IMR-90 (cell line): ENCODE measurements around the gene SPATA25. TPM values are rescaled to one million over a fixed set of nuclear protein-coding genes. Genes with fewer than 3 reads are reported as not detected.
A peak's percentile ranks its signal among the peaks of the same experiment; 100 is the strongest.

ENCODE experiments used
- ATAC-seq: fragments of 200-7000 bp; cut with Tn5 transposase; 2 replicates; pipeline ENCODE4 v1.9.1; 2020; ENCODE audit warnings: low read depth, mild to moderate bottlenecking, moderate library complexity
- BruUV-seq: library from RNA; stranded (reverse); fragments of 400-500 nt; replicated peaks from 2 replicates; lab custom pipeline; 2021; lab: Mats Ljungman, UMichigan
- CTCF ChIA-PET: fragments of 300-600 bp; formaldehyde crosslinking; extraction: SDS; loops from one replicate; lab custom pipeline; 2021; ENCODE audit warnings: antibody characterized with exemption; lab: Yijun Ruan, JAX
- POLR2A ChIA-PET: fragments of 300-600 bp; sonication (Branson Sonifier 250); formaldehyde crosslinking; loops from one replicate; lab custom pipeline; 2022; ENCODE audit warnings: antibody characterized with exemption; ENCODE audit not compliant: unreplicated experiment; lab: Charles Lee
- DNase-seq: peaks from one replicate; pipeline ENCODE4 v3.0.0; 2013
- H2AFZ ChIP-seq: replicated peaks from 2 replicates; pipeline ENCODE3; 2013; ENCODE audit warnings: low read length, mild to moderate bottlenecking; ENCODE audit not compliant: poor library complexity
- H2AK5ac ChIP-seq: 2 replicates; pipeline ENCODE4 v1.6.1; 2013; ENCODE audit warnings: low read depth, low read length, inconsistent platforms
- H2AK9ac ChIP-seq: replicated peaks from 2 replicates; pipeline ENCODE3; 2013; ENCODE audit warnings: mild to moderate bottlenecking, low read depth, low read length, moderate library complexity; ENCODE audit not compliant: poor library complexity
- H2BK120ac ChIP-seq: 2 replicates; pipeline ENCODE4 v1.6.1; 2013; ENCODE audit warnings: low read depth, low read length, inconsistent platforms
- H2BK15ac ChIP-seq: 3 replicates; pipeline ENCODE4 v1.6.1; 2013; ENCODE audit warnings: low read depth, low read length, inconsistent platforms
- H2BK20ac ChIP-seq: 2 replicates; pipeline ENCODE4 v1.6.1; 2013; ENCODE audit warnings: low read depth, mild to moderate bottlenecking, inconsistent platforms, low read length, moderate library complexity
- H2BK5ac ChIP-seq: 2 replicates; pipeline ENCODE4 v1.6.1; 2013; ENCODE audit warnings: mild to moderate bottlenecking, low read depth, low read length, inconsistent platforms; ENCODE audit not compliant: poor library complexity, severe bottlenecking
- H3K14ac ChIP-seq: replicated peaks from 2 replicates; pipeline ENCODE4 v1.6.1; 2013; ENCODE audit warnings: low read depth, low read length, inconsistent platforms
- H3K18ac ChIP-seq: 2 replicates; pipeline ENCODE4 v1.6.1; 2013; ENCODE audit warnings: low read depth, low read length, control low read depth
- H3K23ac ChIP-seq: 2 replicates; pipeline ENCODE4 v1.6.1; 2013; ENCODE audit warnings: low read depth, low read length, inconsistent platforms
- H3K27ac ChIP-seq: 2 replicates; pipeline ENCODE4 v1.5.1; 2013; ENCODE audit warnings: mild to moderate bottlenecking, control low read depth, low read length; ENCODE audit not compliant: insufficient read depth
- H3K27me3 ChIP-seq: 2 replicates; pipeline ENCODE4 v1.6.1; 2013; ENCODE audit warnings: low read length; ENCODE audit not compliant: control insufficient read depth, insufficient read depth
- H3K36me3 ChIP-seq: 2 replicates; pipeline ENCODE4 v1.6.1; 2013; ENCODE audit warnings: low read length, mixed read lengths; ENCODE audit not compliant: control insufficient read depth, insufficient read depth
- H3K4ac ChIP-seq: 2 replicates; pipeline ENCODE4 v1.6.1; 2013; ENCODE audit warnings: low read depth, low read length, inconsistent platforms
- H3K4me1 ChIP-seq: 2 replicates; pipeline ENCODE4 v1.6.1; 2013; ENCODE audit warnings: low read length, mixed read lengths; ENCODE audit not compliant: control insufficient read depth, insufficient read depth
- H3K4me2 ChIP-seq: 2 replicates; pipeline ENCODE4 v1.6.1; 2013; ENCODE audit warnings: low read depth, mild to moderate bottlenecking, control low read depth, low read length, moderate library complexity
- H3K4me3 ChIP-seq: 2 replicates; pipeline ENCODE4 v1.5.1; 2013; ENCODE audit warnings: low read depth, mild to moderate bottlenecking, control low read depth, low read length, moderate library complexity; ENCODE audit not compliant: insufficient read depth
- H3K56ac ChIP-seq: 2 replicates; pipeline ENCODE4 v1.6.1; 2013; ENCODE audit warnings: low read length, inconsistent platforms; ENCODE audit not compliant: insufficient read depth; ENCODE audit errors: extremely low read depth
- H3K79me1 ChIP-seq, 2 experiments: 2 replicates each; pipeline ENCODE4 v1.6.1; 2013; ENCODE audit warnings: low read length in 2 of 2, inconsistent platforms in 1 of 2, low read depth in 1 of 2
- H3K9ac ChIP-seq: 2 replicates; pipeline ENCODE4 v1.6.1; 2013; ENCODE audit warnings: low read depth, low read length, control low read depth
- H3K9me1 ChIP-seq: 2 replicates; pipeline ENCODE4 v1.6.1; 2013; ENCODE audit warnings: low read length, inconsistent platforms; ENCODE audit not compliant: insufficient read depth
- H3K9me3 ChIP-seq: 2 replicates; pipeline ENCODE4 v1.6.1; 2013; ENCODE audit warnings: low read length; ENCODE audit not compliant: control insufficient read depth, insufficient read depth
- H4K20me1 ChIP-seq: 2 replicates; pipeline ENCODE4 v1.6.1; 2013; ENCODE audit warnings: low read length, inconsistent platforms; ENCODE audit not compliant: insufficient read depth
- H4K5ac ChIP-seq: 2 replicates; pipeline ENCODE4 v1.6.1; 2013; ENCODE audit warnings: mild to moderate bottlenecking, low read depth, low read length, control low read depth
- H4K8ac ChIP-seq, 2 experiments: 2 replicates each; pipeline ENCODE4 v1.6.1; 2013; ENCODE audit warnings: low read depth in 2 of 2, low read length in 2 of 2, control low read depth in 1 of 2, inconsistent platforms in 1 of 2
- H4K91ac ChIP-seq: 2 replicates; pipeline ENCODE4 v1.6.1; 2013; ENCODE audit warnings: low read depth, low read length, inconsistent platforms; ENCODE audit not compliant: insufficient read depth
- BHLHE40 ChIP-seq: fragments of 150-350 bp; IDR thresholded peaks from 2 replicates; pipeline ENCODE4 v1.6.1; 2016; ENCODE audit warnings: mild to moderate bottlenecking, low read depth, low read length
- CHD1 ChIP-seq: IDR thresholded peaks from 2 replicates; pipeline ENCODE4 v1.6.1; 2012; ENCODE audit warnings: low read depth, low read length, improper control_type of control experiment
- ELK1 ChIP-seq: fragments of 150-350 bp; IDR thresholded peaks from 2 replicates; pipeline ENCODE4 v1.6.1; 2016; ENCODE audit warnings: low read depth, mild to moderate bottlenecking, low read length, moderate library complexity, borderline replicate concordance
- FOS ChIP-seq: fragments of 150-350 bp; IDR thresholded peaks from 2 replicates; pipeline ENCODE4 v1.6.1; 2016; ENCODE audit warnings: low read depth, low read length
- MAFK ChIP-seq: IDR thresholded peaks from 2 replicates; pipeline ENCODE4 v1.6.1; 2012; ENCODE audit warnings: low read depth, low read length, improper control_type of control experiment
- MAZ ChIP-seq: IDR thresholded peaks from 2 replicates; pipeline ENCODE4 v1.6.1; 2012; ENCODE audit warnings: low read depth, mild to moderate bottlenecking, low read length, improper control_type of control experiment, moderate library complexity, borderline replicate concordance
- MXI1 ChIP-seq: IDR thresholded peaks from 2 replicates; pipeline ENCODE4 v1.6.1; 2012; ENCODE audit warnings: low read depth, mild to moderate bottlenecking, low read length, moderate library complexity, borderline replicate concordance
- NFE2L2 ChIP-seq: fragments of 150-350 bp; IDR thresholded peaks from 2 replicates; pipeline ENCODE4 v1.6.1; 2016; ENCODE audit warnings: low read depth, mild to moderate bottlenecking, low read length
- POLR2A ChIP-seq: IDR thresholded peaks from 2 replicates; pipeline ENCODE4 v1.6.1; 2012; ENCODE audit warnings: mild to moderate bottlenecking, low read depth, low read length
- RAD21 ChIP-seq: IDR thresholded peaks from 2 replicates; pipeline ENCODE4 v1.6.1; 2012; ENCODE audit warnings: low read length, improper control_type of control experiment
- RCOR1 ChIP-seq: IDR thresholded peaks from 2 replicates; pipeline ENCODE4 v1.6.1; 2012; ENCODE audit warnings: mild to moderate bottlenecking, low read length, improper control_type of control experiment; ENCODE audit not compliant: insufficient replicate concordance
- RFX5 ChIP-seq: IDR thresholded peaks from 2 replicates; pipeline ENCODE4 v1.8.0; 2012; ENCODE audit warnings: low read depth, mild to moderate bottlenecking, low read length, moderate library complexity
- SMC3 ChIP-seq: fragments of 150-350 bp; IDR thresholded peaks from 2 replicates; pipeline ENCODE4 v1.6.1; 2016; ENCODE audit warnings: low read depth, mild to moderate bottlenecking, antibody characterized with exemption, low read length, moderate library complexity
- USF2 ChIP-seq: fragments of 150-350 bp; IDR thresholded peaks from 2 replicates; pipeline ENCODE4 v1.6.1; 2017; ENCODE audit warnings: mild to moderate bottlenecking, antibody characterized with exemption, low read length, low read depth
- WGBS, 2 experiments: methylation state at CpG; one replicate each; pipeline versions ENCODE4 v1.1.5 to v1.1.7; 2013; ENCODE audit warnings: missing lambda C conversion rate in 2 of 2; ENCODE audit not compliant: insufficient read length in 1 of 2; ENCODE audit errors: extremely low coverage in 2 of 2; 5-methylcytosine and 5-hydroxymethylcytosine counted together
- dilution Hi-C: fragments of 300-500 bp; cut with HindIII; formaldehyde crosslinking; loops from one replicate; pipeline ENCODE4 v1.14.3; 2018; ENCODE audit warnings: low sequenced_read_pairs; ENCODE audit not compliant: unreplicated experiment
- in situ Hi-C: fragments of 300-500 bp; cut with MboI; formaldehyde crosslinking; loops from 3 replicates; pipeline ENCODE4 v1.14.3; 2019; ENCODE audit warnings: low sequenced_read_pairs, inconsistent platforms, mixed read lengths
- intact Hi-C: fragments of 100-400 bp; cut with micrococcal nuclease; formaldehyde crosslinking; loops from 2 replicates; pipeline ENCODE4 v1.10.0; 2022
- polyA plus RNA-seq, 3 experiments: library from polyadenylated mRNA; depleted of rRNA; stranded (reverse); fragments of >200 nt; gene quantifications; 2 replicates each; pipeline ENCODE4 v1.2.3, GENCODE V29; 2012; ENCODE audit warnings: low replicate concordance in 1 of 3
- total RNA-seq: library from RNA; depleted of rRNA; stranded (reverse); fragments of >200 nt; gene quantifications from 2 replicates; pipeline ENCODE4 v1.2.3, GENCODE V29; 2012

Gene SPATA25
- total and polyA plus RNA-seq, 2 of the 4 experiments (the other 2 are of a cell fraction) = 0.18 to 0.36 TPM

GRCh38 chr20:45904583-45905504, 17.4 kb upstream of the SPATA25 start:
- peaks cover 0 to 9% of the 10 kb centered on the region in 2 experiments; a peak in 2 of 4 replicates for H3K79me1 ChIP-seq
- no peak overlapping the region for H3K14ac ChIP-seq
- no TSS peak for BruUV-seq
- H2BK5ac ChIP-seq = no peak overlapping the region
- in situ Hi-C loops = loop anchor here (25.0 kb wide), 1 partner anchor 568 kb away; the partner anchor contains the start of gene SDC4
- H3K4ac ChIP-seq = peak overlapping the region; percentile 18; the same call in 1 of the 2 replicates
- no peak for DNase-seq
- no peak overlapping the region; the same call in 1 of the 2 replicates for H2BK20ac ChIP-seq
- intact Hi-C loops = no loop called here
- no peak overlapping the region for H3K56ac ChIP-seq
- H2AK5ac ChIP-seq = no peak overlapping the region; the same call in 1 of the 2 replicates
- no peak overlapping the region for H3K23ac ChIP-seq
- no peak overlapping the region for H4K5ac ChIP-seq
- H3K9ac ChIP-seq = no peak overlapping the region
- H4K8ac ChIP-seq = peak overlapping the region in 1 of 2 experiments; percentile 25; a peak in 1 of 4 replicates
- H3K27me3 ChIP-seq = no peaks in the 10 kb centered on the region
- H4K91ac ChIP-seq = no peak overlapping the region; the same call in 1 of the 2 replicates
- no peak overlapping the region for H3K27ac ChIP-seq
- dilution Hi-C loops = no loop called here
- H3K36me3 ChIP-seq = peaks cover 38% of the 10 kb centered on the region; the same call in 1 of the 2 replicates
- H2BK120ac ChIP-seq = no peak overlapping the region
- H3K4me1 ChIP-seq = peaks cover 3% of the 10 kb centered on the region
- no peak overlapping the region for H3K4me3 ChIP-seq
- H2BK15ac ChIP-seq = no peak overlapping the region
- H4K20me1 ChIP-seq = peaks cover 5% of the 10 kb centered on the region; the same call in 1 of the 2 replicates
- H3K9me1 ChIP-seq = peaks cover 19% of the 10 kb centered on the region
- H3K9me3 ChIP-seq = no peaks in the 10 kb centered on the region
- H3K18ac ChIP-seq = no peak overlapping the region
- ChIA-PET CTCF (interaction anchor here (1.3 to 1.5 kb wide), 2 partner anchors 13 to 15 kb away, joined by 3 read pairs; no protein-coding TSS in a partner anchor), POLR2A (interaction anchor here (0.9 to 1.1 kb wide), 4 partner anchors 8 to 29 kb away, joined by 3 to 6 read pairs (median 4); no protein-coding TSS in a partner anchor)
- WGBS, 2 experiments = 91% methylated on average over 3 of the region's 16 CpGs; no CpG with 5 or more reads in 1 of the 2 experiments
- peak; percentile 20; the same call in 1 of the 2 replicates for ATAC-seq
- H2AK9ac ChIP-seq = peak overlapping the region; percentile 40
- no peak overlapping the region for H2AFZ ChIP-seq
- H3K4me2 ChIP-seq = no peak overlapping the region
- no peak for TF ChIP-seq USF2
- no peak for TF ChIP-seq MXI1
- no peak for TF ChIP-seq MAZ
- TF ChIP-seq RCOR1 = no peak
- TF ChIP-seq BHLHE40 = no peak
- TF ChIP-seq FOS = no peak
- no peak for TF ChIP-seq RAD21
- no peak for TF ChIP-seq NFE2L2
- no peak for TF ChIP-seq MAFK
- TF ChIP-seq ELK1 = no peak
- TF ChIP-seq SMC3 = no peak
- TF ChIP-seq RFX5 = no peak
- no peak for TF ChIP-seq CHD1
- no peak for TF ChIP-seq POLR2A
